ENCODE measurements around the gene BBS9. TPM values are rescaled to one million over a fixed set of nuclear protein-coding genes. Genes with fewer than 3 reads are reported as not detected.

The BBS9 gene
- total RNA-seq, 1 donor, result 33.3 TPM

DNA sequence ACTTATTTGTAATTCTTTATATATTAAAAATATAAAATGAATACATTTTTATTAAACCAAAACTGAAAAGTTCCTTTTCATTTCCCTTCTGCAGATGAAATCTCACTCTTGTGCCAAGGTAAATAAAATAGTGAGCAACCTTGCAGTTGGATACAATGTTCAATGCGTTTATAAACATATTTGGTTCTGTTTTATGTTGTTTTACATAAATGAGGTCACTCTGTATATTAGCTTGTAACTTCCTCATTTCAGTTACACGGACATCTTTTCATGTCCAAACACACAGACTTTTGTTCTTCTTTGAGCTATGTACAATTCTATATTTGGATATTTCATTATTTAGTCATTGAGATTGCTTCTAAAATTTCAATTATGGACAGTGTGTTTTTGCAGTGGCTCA is 107.7 kb downstream of the BBS9 start:
- Histone ChIP-seq H3K27ac (ENCODE audit: low read depth, low read length) (no peak overlapping the region), H3K4me1 (ENCODE audit: insufficient read depth, low read length) (no peaks in the 10 kb centered on the region), H3K36me3 (ENCODE audit: insufficient read depth, low read length) (no peaks in the 10 kb centered on the region), H3K4me3 (ENCODE audit: insufficient read depth, low read length) (no peak overlapping the region), H4K20me1 (ENCODE audit: insufficient read depth, low read length) (no peaks in the 10 kb centered on the region), H3K4me2 (ENCODE audit: insufficient read depth, low read length) (no peak overlapping the region), H3K9me3 (ENCODE audit: low read depth, low read length) (no peaks in the 10 kb centered on the region), H3K27me3 (ENCODE audit: insufficient read depth, low read length) (no peaks in the 10 kb centered on the region), H2AFZ (ENCODE audit: low read length) (no peak overlapping the region), H3K79me2 (ENCODE audit: insufficient read depth, low read length) (no peaks in the 10 kb centered on the region)
- no peak for DNase-seq (ENCODE audit: insufficient read length, low spot score, missing footprints)
- TF ChIP-seq, protein P1, sequence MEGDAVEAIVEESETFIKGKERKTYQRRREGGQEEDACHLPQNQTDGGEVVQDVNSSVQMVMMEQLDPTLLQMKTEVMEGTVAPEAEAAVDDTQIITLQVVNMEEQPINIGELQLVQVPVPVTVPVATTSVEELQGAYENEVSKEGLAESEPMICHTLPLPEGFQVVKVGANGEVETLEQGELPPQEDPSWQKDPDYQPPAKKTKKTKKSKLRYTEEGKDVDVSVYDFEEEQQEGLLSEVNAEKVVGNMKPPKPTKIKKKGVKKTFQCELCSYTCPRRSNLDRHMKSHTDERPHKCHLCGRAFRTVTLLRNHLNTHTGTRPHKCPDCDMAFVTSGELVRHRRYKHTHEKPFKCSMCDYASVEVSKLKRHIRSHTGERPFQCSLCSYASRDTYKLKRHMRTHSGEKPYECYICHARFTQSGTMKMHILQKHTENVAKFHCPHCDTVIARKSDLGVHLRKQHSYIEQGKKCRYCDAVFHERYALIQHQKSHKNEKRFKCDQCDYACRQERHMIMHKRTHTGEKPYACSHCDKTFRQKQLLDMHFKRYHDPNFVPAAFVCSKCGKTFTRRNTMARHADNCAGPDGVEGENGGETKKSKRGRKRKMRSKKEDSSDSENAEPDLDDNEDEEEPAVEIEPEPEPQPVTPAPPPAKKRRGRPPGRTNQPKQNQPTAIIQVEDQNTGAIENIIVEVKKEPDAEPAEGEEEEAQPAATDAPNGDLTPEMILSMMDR (IDR thresholded peaks at IDR 0.05; ENCODE audit: extremely low read depth, low read depth, low read length), result no peak

DNA sequence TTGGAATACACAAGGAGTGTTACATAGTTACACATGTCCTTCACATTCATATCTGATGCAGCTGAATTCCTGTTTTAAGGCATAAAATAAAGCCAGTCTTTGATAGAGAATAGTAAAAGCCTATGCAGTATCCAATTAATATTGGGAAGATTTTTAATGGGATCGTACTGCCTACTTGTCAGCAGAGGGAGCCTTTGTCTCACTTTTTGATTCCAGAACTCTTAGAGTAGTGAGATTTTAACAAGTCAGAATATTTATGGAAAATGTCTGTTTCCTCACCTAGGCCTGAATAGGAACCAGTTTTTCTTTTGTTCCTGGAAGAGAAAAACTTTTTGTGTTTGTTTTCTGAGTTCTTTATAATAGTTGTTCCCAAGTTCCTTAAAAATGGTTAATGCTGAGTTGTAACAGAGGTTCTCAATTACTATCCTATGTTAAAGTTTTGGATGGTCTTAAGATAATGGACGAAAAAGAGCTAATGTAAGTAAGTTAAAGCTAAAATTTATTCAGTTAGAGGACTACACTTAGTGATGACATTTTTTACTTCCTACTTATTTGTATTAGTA is 114.0 kb downstream of the BBS9 start:
- H3K9me3 ChIP-seq (ENCODE audit: low read depth, low read length), result no peaks in the 10 kb centered on the region
- DNase-seq (ENCODE audit: insufficient read length, low spot score, missing footprints), result no peak
- no peak overlapping the region for H3K4me2 ChIP-seq (ENCODE audit: insufficient read depth, low read length)
- H3K79me2 ChIP-seq (ENCODE audit: insufficient read depth, low read length), result no peaks in the 10 kb centered on the region
- no peaks in the 10 kb centered on the region for H3K4me1 ChIP-seq (ENCODE audit: insufficient read depth, low read length)
- no peak overlapping the region for H2AFZ ChIP-seq (ENCODE audit: low read length)
- TF ChIP-seq, protein P1 (IDR thresholded peaks at IDR 0.05; ENCODE audit: extremely low read depth, low read depth, low read length), result peak; percentile 72
- no peaks in the 10 kb centered on the region for H3K36me3 ChIP-seq (ENCODE audit: insufficient read depth, low read length)
- no peaks in the 10 kb centered on the region for H4K20me1 ChIP-seq (ENCODE audit: insufficient read depth, low read length)
- H3K4me3 ChIP-seq (ENCODE audit: insufficient read depth, low read length), result no peak overlapping the region
- H3K27ac ChIP-seq (ENCODE audit: low read depth, low read length), result no peak overlapping the region
- no peaks in the 10 kb centered on the region for H3K27me3 ChIP-seq (ENCODE audit: insufficient read depth, low read length)

DNA sequence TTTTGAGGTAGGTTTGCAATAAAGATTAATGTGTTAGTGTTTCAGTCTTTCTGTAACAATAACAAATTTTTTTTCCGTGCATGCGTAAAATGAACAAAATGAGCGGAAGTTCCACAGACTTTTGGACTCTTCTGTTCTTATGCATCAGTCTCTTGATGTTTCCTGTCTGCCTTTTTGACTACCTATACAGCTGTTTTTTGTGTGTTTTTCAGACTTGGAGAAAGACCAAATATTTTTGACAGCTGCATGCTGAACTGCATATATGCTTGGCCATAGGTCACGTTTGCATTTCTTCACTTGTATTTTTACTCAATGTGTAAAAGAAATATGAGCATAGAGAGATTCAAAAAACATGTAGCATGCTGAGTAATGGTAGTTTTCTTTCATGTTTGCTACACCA is 119.3 kb downstream of the BBS9 start:
- Histone ChIP-seq H3K27me3 (ENCODE audit: insufficient read depth, low read length) (no peaks in the 10 kb centered on the region), H3K9me3 (ENCODE audit: low read depth, low read length) (no peaks in the 10 kb centered on the region), H3K4me1 (ENCODE audit: insufficient read depth, low read length) (peaks cover 19% of the 10 kb centered on the region), H3K36me3 (ENCODE audit: insufficient read depth, low read length) (no peaks in the 10 kb centered on the region), H3K4me2 (ENCODE audit: insufficient read depth, low read length) (no peak overlapping the region), H3K79me2 (ENCODE audit: insufficient read depth, low read length) (no peaks in the 10 kb centered on the region), H3K27ac (ENCODE audit: low read depth, low read length) (no peak overlapping the region), H2AFZ (ENCODE audit: low read length) (no peak overlapping the region), H4K20me1 (ENCODE audit: insufficient read depth, low read length) (no peaks in the 10 kb centered on the region), H3K4me3 (ENCODE audit: insufficient read depth, low read length) (no peak overlapping the region)
- no peak for DNase-seq (ENCODE audit: insufficient read length, low spot score, missing footprints)
- TF ChIP-seq, protein P1 (IDR thresholded peaks at IDR 0.05; ENCODE audit: extremely low read depth, low read depth, low read length), result no peak

DNA sequence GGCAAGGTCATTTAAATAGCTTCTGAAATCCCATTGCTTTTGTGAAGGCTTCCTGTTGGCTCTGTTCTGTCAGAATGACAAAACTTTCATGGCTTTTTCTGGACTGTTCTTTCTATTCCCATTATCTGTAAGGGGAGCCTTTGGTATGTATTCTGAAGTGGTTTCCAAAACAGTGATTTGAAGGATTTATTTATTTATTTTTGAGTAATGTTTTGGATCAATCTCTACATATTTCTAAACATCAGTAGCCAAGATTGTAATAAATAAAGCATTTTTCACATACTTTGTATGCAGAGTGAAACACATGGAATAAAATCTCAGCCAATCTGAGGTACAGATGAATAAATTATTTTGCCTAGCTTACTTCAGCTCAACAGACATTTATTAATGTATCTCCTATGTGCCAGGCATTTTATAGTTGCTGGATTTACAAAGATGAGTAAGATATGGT is 121.1 kb downstream of the BBS9 start:
- Histone ChIP-seq H3K9me3 (ENCODE audit: low read depth, low read length) (no peaks in the 10 kb centered on the region), H3K79me2 (ENCODE audit: insufficient read depth, low read length) (no peaks in the 10 kb centered on the region), H3K27me3 (ENCODE audit: insufficient read depth, low read length) (no peaks in the 10 kb centered on the region), H3K4me3 (ENCODE audit: insufficient read depth, low read length) (no peak overlapping the region), H4K20me1 (ENCODE audit: insufficient read depth, low read length) (no peaks in the 10 kb centered on the region), H3K4me2 (ENCODE audit: insufficient read depth, low read length) (peak overlapping the region; percentile 0), H3K4me1 (ENCODE audit: insufficient read depth, low read length) (peaks cover 19% of the 10 kb centered on the region), H3K27ac (ENCODE audit: low read depth, low read length) (peak overlapping the region; percentile 47), H2AFZ (ENCODE audit: low read length) (no peak overlapping the region), H3K36me3 (ENCODE audit: insufficient read depth, low read length) (no peaks in the 10 kb centered on the region)
- DNase-seq (ENCODE audit: insufficient read length, low spot score, missing footprints), result peak; percentile 25
- TF ChIP-seq, protein P1 (IDR thresholded peaks at IDR 0.05; ENCODE audit: extremely low read depth, low read depth, low read length), result no peak
